ENCODE measurements around the gene DRAM1.
"Not testable (repeated sequence)": the region's sequence is repeated elsewhere in the genome, so short reads cannot be mapped to it uniquely, and the experiment has no call there.

Gene DRAM1

GRCh38 chr12:101908395-101908794 lies 31.0 kb downstream of the DRAM1 start:
- no peak for TF ChIP-seq ZNF274 (IDR thresholded peaks at IDR 0.05; ENCODE audit: low read depth, low read length)

GRCh38 chr12:101909646-101910045 lies 32.3 kb downstream of the DRAM1 start:
- no peak overlapping the region for H3K4me3 ChIP-seq (ENCODE audit: low read length)
- TF ChIP-seq ZNF274 (IDR thresholded peaks at IDR 0.05; ENCODE audit: low read depth, low read length) = no peak

More at GRCh38 chr12:101908395-101908794, 31.0 kb downstream of the DRAM1 start:
- H3K4me3 ChIP-seq (ENCODE audit: low read length) = no peak overlapping the region; the same call in 1 of the 2 replicates

- no peak for TF ChIP-seq ZNF274 (IDR thresholded peaks at IDR 0.05; ENCODE audit: low read depth, low read length)
Measured at GRCh38 chr12:101915841-101916240, 38.5 kb downstream of the DRAM1 start.

GRCh38 chr12:101918805-101919204 lies 41.4 kb downstream of the DRAM1 start:
- H3K4me3 ChIP-seq (ENCODE audit: low read length) = not testable (repeated sequence)

More at GRCh38 chr12:101915841-101916240, 38.5 kb downstream of the DRAM1 start:
- H3K4me3 ChIP-seq (ENCODE audit: low read length) = no peak overlapping the region

GRCh38 chr12:101919447-101919846 lies 42.1 kb downstream of the DRAM1 start:
- no peak for TF ChIP-seq ZNF274 (IDR thresholded peaks at IDR 0.05; ENCODE audit: low read depth, low read length)
- H3K4me3 ChIP-seq (ENCODE audit: low read length) = no peak overlapping the region

GRCh38 chr12:101920906-101921305 lies 43.5 kb downstream of the DRAM1 start:
- TF ChIP-seq ZNF274 (IDR thresholded peaks at IDR 0.05; ENCODE audit: low read depth, low read length) = no peak
- no peak overlapping the region for H3K4me3 ChIP-seq (ENCODE audit: low read length)

- no peak overlapping the region for H3K4me3 ChIP-seq (ENCODE audit: low read length)
- no peak for TF ChIP-seq ZNF274 (IDR thresholded peaks at IDR 0.05; ENCODE audit: low read depth, low read length)
Measured at GRCh38 chr12:101923045-101923718, 45.8 kb downstream of the DRAM1 start.

GRCh38 chr12:101924618-101925017 lies 47.2 kb downstream of the DRAM1 start:
- TF ChIP-seq ZNF274 (IDR thresholded peaks at IDR 0.05; ENCODE audit: low read depth, low read length) = no peak
- no peak overlapping the region for H3K4me3 ChIP-seq (ENCODE audit: low read length)

- TF ChIP-seq ZNF274 (IDR thresholded peaks at IDR 0.05; ENCODE audit: low read depth, low read length) = no peak
- no peak overlapping the region for H3K4me3 ChIP-seq (ENCODE audit: low read length)
Measured at GRCh38 chr12:101925361-101925760, 48.0 kb downstream of the DRAM1 start.

GRCh38 chr12:101925935-101926334 lies 48.6 kb downstream of the DRAM1 start:
- TF ChIP-seq ZNF274 (IDR thresholded peaks at IDR 0.05; ENCODE audit: low read depth, low read length) = no peak
- H3K4me3 ChIP-seq (ENCODE audit: low read length) = no peak overlapping the region

GRCh38 chr12:101927036-101927435 lies 49.7 kb downstream of the DRAM1 start:
- no peak for TF ChIP-seq ZNF274 (IDR thresholded peaks at IDR 0.05; ENCODE audit: low read depth, low read length)
- H3K4me3 ChIP-seq (ENCODE audit: low read length) = no peak overlapping the region

GRCh38 chr12:101927999-101928398 lies 50.6 kb downstream of the DRAM1 start:
- TF ChIP-seq ZNF274 (IDR thresholded peaks at IDR 0.05; ENCODE audit: low read depth, low read length) = no peak
- H3K4me3 ChIP-seq (ENCODE audit: low read length) = no peak overlapping the region

GRCh38 chr12:101928556-101928955 lies 51.2 kb downstream of the DRAM1 start:
- no peak for TF ChIP-seq ZNF274 (IDR thresholded peaks at IDR 0.05; ENCODE audit: low read depth, low read length)
- no peak overlapping the region for H3K4me3 ChIP-seq (ENCODE audit: low read length)

- H3K4me3 ChIP-seq (ENCODE audit: low read length) = peak overlapping the region; percentile 34; the same call in 1 of the 2 replicates
- TF ChIP-seq ZNF274 (IDR thresholded peaks at IDR 0.05; ENCODE audit: low read depth, low read length) = no peak
Measured at GRCh38 chr12:101929365-101930041, 52.1 kb downstream of the DRAM1 start.

All from GM08714 (cell line).